Omental fat pad (tissue), 4 donors: Measurements from ENCODE around the gene GUSB. TPM values are rescaled to one million over a fixed set of nuclear protein-coding genes. Genes with fewer than 3 reads are reported as not detected.
A peak's percentile ranks its signal among the peaks of the same experiment; 100 is the strongest.
"Not testable (repeated sequence)": the region's sequence is repeated elsewhere in the genome, so short reads cannot be mapped to it uniquely, and the experiment has no call there.

Source experiments
- ATAC-seq: fragments of 150-250 bp; one replicate; pipeline ENCODE4 v1.9.1; 2016; ENCODE audit warnings: mild to moderate bottlenecking, moderate library complexity; ENCODE audit not compliant: low FRiP score
- DNase-seq: peaks from one replicate; pipeline ENCODE4 v3.0.0-alpha.2; 2019; ENCODE audit warnings: low spot score
- CTCF ChIP-seq, 3 donors: fragments of 450-650 bp; IDR thresholded peaks; one replicate each; pipeline ENCODE4 v1.5.1; 2016 to 2017; ENCODE audit warnings: antibody characterized with exemption in 3 of 3, mild to moderate bottlenecking in 3 of 3, moderate library complexity in 2 of 3
- total RNA-seq, 4 donors: library from RNA; depleted of rRNA; stranded (reverse); fragments of >200 nt; gene quantifications; one replicate each; pipeline ENCODE4 v1.1.0, GENCODE V29; 2016

The GUSB gene
- 10 to 100 TPM; 20.2 to 45.7 (median 33.1) TPM for total RNA-seq

- no peak for TF ChIP-seq CTCF (IDR thresholded peaks at IDR 0.05)
- peak; percentile 67 for DNase-seq
- ATAC-seq: peak; percentile 95
These were observed at the start of gene GUSB for GRCh38 chr7:65981965-65982792. Gene GUSB (minus strand): TSS chr7:65982213. CDS start chr7:65982183, 30 bp downstream.

DNA sequence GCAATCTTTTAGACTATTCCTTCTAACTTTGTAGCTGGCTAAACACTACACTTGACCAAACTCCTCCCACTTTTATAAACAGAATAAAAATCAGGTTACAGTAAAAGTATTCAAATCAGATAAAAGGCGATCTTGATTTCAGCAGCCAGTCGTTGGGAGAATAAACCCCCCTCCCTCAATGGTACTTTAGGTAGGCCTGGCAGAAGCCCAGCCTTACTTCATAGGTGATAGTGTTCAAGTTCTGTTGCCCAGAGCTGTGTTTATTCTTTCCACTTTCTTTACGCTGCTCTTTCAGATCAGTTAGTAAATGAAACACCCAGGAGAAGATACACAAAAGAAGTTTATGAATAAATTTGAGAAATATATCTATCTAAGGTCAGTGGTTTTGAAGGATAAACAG, 46.3 kb upstream of the GUSB start:
- ATAC-seq, DNase-seq: not testable (repeated sequence)

DNA sequence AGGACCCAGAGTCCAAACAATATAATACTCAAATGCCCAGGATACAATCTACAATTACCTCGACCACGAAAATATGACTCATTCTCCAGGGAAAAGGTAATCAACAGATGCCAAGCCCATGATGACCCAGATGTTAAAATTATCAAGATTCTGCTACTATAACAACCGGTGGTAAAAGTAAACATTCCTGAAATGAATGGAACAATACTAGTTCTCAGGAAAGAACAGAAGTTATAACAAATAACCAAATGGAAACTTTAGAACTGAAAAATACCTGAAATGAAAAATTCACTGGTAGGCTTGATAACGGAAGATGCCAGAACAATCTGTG, 34.1 kb upstream of the GUSB start:
- ATAC-seq: no peak

DNA sequence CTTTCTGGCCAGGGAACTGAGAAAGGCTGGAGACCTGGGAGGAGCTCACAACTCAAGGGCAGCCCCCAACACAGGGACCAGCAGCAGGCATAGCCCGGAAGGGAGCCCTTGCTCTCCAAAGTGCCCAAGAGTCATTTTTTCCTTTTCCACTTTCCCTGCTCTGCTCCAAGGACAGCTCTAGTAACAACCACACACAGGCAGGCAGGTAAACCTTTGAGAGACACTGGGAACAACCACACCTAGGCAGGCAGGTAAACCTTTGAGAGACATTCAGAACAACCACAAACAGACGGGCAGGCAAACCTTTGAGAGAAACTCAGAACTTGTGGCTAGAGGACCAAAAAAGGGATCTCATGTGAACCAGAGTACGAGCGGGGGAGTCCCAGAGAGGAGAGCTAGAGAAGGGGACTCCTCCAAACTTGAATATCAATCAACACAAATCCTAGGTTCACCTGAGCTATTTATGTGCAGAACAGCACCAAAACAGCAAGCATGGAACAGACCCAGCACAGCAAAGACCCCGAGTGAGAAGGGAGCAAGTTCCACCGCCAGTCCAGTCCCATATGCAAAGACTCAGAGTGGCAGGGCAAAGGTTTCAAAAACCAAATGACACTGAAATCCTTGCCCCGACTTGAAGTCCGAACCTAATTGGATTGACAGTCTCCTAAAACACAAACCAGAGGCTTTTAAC, 33.6 kb upstream of the GUSB start:
- no peak for TF ChIP-seq CTCF (IDR thresholded peaks at IDR 0.05)
- no peak for DNase-seq
- no peak for ATAC-seq

More for the DNA sequence above, 34.1 kb upstream of the GUSB start:
- no peak for TF ChIP-seq CTCF (IDR thresholded peaks at IDR 0.05)
- DNase-seq: no peak

- no peak for TF ChIP-seq CTCF (IDR thresholded peaks at IDR 0.05)
- ATAC-seq (no peak), DNase-seq (no peak)
These were observed 31.9 kb upstream of the GUSB start for GRCh38 chr7:66013938-66014337.

DNA sequence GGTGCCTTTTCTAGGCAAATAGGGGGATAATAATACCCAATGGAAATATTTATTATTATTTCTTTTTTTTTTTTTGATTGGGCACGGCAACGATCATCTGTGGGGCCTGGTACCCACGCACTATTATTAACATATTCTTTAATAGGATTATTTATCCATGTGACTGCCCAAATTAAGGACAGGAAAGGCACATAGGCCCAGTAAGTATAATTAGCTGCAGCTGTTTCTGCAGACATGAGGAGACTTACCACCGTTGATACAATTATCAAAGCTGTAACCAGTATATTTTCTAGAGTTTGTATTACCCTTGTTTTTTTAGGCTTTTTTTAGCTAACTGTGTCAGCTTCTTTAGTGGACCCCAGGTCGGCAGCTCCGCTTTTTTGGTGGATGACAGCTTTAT, 25.2 kb upstream of the GUSB start:
- DNase-seq: no peak
- ATAC-seq: no peak
- TF ChIP-seq CTCF (IDR thresholded peaks at IDR 0.05): no peak

DNA sequence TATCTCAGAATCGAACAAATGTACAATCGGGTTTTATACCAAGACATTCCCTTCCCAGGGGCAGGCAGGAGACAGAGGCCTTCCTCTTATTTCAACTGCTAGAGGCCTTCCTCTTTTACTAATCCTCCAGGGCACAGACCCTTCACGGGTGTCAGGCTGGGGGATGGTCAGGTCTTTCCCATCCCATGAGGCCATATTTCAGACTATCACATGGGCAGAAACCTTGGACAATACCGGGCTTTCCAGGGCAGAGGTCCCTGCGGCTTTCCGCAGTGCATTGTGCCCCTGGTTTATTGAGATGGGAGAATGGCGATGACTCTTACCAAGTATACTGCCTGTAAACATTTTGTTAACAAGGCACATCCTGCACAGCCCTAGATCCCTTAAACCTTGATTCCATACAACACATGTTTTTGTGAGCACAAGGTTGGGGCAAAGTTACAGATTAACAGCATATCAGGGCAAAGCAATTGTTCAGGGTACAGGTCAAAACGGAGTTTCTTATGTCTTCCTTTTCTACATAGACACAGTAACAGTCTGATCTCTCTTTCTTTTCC, 23.2 kb upstream of the GUSB start:
- not testable (repeated sequence) for ATAC-seq

DNA sequence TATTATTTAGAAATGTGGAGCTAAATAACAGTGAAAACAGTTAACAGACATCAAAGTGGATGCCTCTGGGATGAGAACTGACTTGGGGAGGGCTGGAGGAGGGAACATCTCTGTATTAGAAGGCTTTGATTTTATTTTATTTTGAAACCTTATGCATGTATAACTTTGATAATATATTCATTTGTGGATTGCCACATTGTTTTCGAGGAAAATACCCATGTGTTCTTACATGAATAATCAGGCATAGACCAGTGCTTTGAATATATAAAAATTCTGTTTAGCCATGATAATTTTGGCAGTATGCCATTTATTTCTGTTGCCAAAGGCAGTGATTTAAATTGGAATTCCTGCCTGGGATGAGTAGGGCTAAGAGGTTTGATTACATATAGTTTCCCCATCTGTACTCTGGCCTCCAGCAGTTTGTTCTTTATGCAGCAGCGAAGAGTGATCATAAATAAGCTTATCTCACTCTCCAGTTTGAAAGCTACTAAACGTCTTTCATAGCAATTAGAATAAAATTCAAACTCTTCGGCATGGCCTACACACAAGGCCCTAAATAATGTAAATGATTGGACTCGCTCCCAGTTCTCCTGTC, 18.9 kb upstream of the GUSB start:
- ATAC-seq, DNase-seq: not testable (repeated sequence)

More for the DNA sequence above, 23.2 kb upstream of the GUSB start:
- not testable (repeated sequence) for DNase-seq

- not testable (repeated sequence) for ATAC-seq, DNase-seq
These were observed 13.0 kb upstream of the GUSB start for GRCh38 chr7:65994984-65995383.
